CD4-positive, alpha-beta memory T cell (primary cell): ENCODE results near the gene RADIL. TPM values are rescaled to one million over a fixed set of nuclear protein-coding genes. Genes with fewer than 3 reads are reported as not detected.
A peak's percentile ranks its signal among the peaks of the same experiment; 100 is the strongest.

ENCODE experiments used
- CTCF ChIA-PET: fragments of 350-600 bp; sonication (Branson Sonifier 250); formaldehyde crosslinking; loops from one replicate; lab custom pipeline; 2021; ENCODE audit warnings: inconsistent platforms; ENCODE audit not compliant: partially characterized antibody; lab: Charles Lee
- POLR2A ChIA-PET: fragments of 350-600 bp; sonication (Branson Sonifier 250); formaldehyde crosslinking; loops from one replicate; lab custom pipeline; 2021; ENCODE audit not compliant: partially characterized antibody; lab: Charles Lee
- DNase-seq, 5 donors: peaks; one replicate each; pipeline versions ENCODE4 v3.0.0 to v3.0.0-alpha.2; 2020 to 2022; ENCODE audit warnings: mixed read lengths in 1 of 5
- H3K27ac ChIP-seq: one replicate; pipeline ENCODE4 v1.7.0; 2013; ENCODE audit warnings: low read depth, low read length
- H3K27me3 ChIP-seq: 2 replicates; pipeline ENCODE4 v1.7.0; 2013; ENCODE audit warnings: mild to moderate bottlenecking, low read length, moderate library complexity; ENCODE audit not compliant: insufficient read depth
- H3K36me3 ChIP-seq: 2 replicates; pipeline ENCODE4 v1.7.0; 2013; ENCODE audit warnings: mild to moderate bottlenecking, low read length, moderate library complexity; ENCODE audit not compliant: insufficient read depth
- H3K4me1 ChIP-seq: 2 replicates; pipeline ENCODE4 v1.7.0; 2013; ENCODE audit warnings: mild to moderate bottlenecking, low read length, moderate library complexity; ENCODE audit not compliant: insufficient read depth
- H3K4me3 ChIP-seq, 2 donors: one replicate each; pipeline ENCODE4 v1.7.0; 2013; ENCODE audit warnings: low read length in 2 of 2, mild to moderate bottlenecking in 1 of 2
- H3K9me3 ChIP-seq, 2 donors: one replicate each; pipeline ENCODE4 v1.7.0; 2013; ENCODE audit warnings: low read length in 2 of 2, control low read depth in 1 of 2; ENCODE audit not compliant: control insufficient read depth in 1 of 2
- H3K27ac Mint-ChIP-seq, 7 donors: one replicate each; pipeline ENCODE4 v1.8.0; 2020 to 2021; ENCODE audit warnings: mixed read lengths in 7 of 7, mild to moderate bottlenecking in 6 of 7, inconsistent platforms in 3 of 7, moderate library complexity in 3 of 7
- H3K27me3 Mint-ChIP-seq, 2 donors: one replicate each; pipeline ENCODE4 v1.8.0; 2020 to 2021; ENCODE audit warnings: mixed read lengths in 2 of 2
- H3K36me3 Mint-ChIP-seq, 2 donors: one replicate each; pipeline ENCODE4 v1.8.0; 2020 to 2021; ENCODE audit warnings: mixed read lengths in 2 of 2, inconsistent platforms in 1 of 2, mild to moderate bottlenecking in 1 of 2
- H3K4me1 Mint-ChIP-seq, 4 donors: one replicate each; pipeline ENCODE4 v1.8.0; 2020 to 2021; ENCODE audit warnings: mixed read lengths in 4 of 4, mild to moderate bottlenecking in 1 of 4
- H3K4me3 Mint-ChIP-seq, 8 donors: one replicate each; pipeline ENCODE4 v1.8.0; 2020 to 2021; ENCODE audit warnings: mixed read lengths in 8 of 8, mild to moderate bottlenecking in 7 of 8, moderate library complexity in 6 of 8, inconsistent platforms in 3 of 8
- H3K9me3 Mint-ChIP-seq, 8 donors: one replicate each; pipeline ENCODE4 v1.8.0; 2020 to 2021; ENCODE audit warnings: mixed read lengths in 8 of 8, mild to moderate bottlenecking in 5 of 8, inconsistent platforms in 3 of 8, moderate library complexity in 1 of 8
- intact Hi-C: fragments of 100-400 bp; cut with micrococcal nuclease; formaldehyde crosslinking; loops from one replicate; pipeline ENCODE4 v1.15.1; 2023
- polyA plus RNA-seq, 2 donors: library from polyadenylated mRNA; unstranded; fragments of 300-500 nt; fragmentation: Illumina TruSeq; gene quantifications; one replicate each; pipeline ENCODE4 v1.2.3, GENCODE V29; 2021
- total RNA-seq, 2 experiments: library from RNA; stranded (reverse); gene quantifications; one replicate each; pipeline ENCODE4 v1.2.3, GENCODE V29; 2021

Gene RADIL
- total and polyA plus RNA-seq, 4 experiments from 2014 or later = not detected

GRCh38 chr7:4814433-4814832 is 69.1 kb downstream of the RADIL start:
- Histone ChIP-seq H3K27me3 (peaks cover 4% of the 10 kb centered on the region), H3K36me3 (no peaks in the 10 kb centered on the region), H3K27ac (no peak overlapping the region), H3K4me3 (no peak overlapping the region), H3K4me1 (peaks cover 3% of the 10 kb centered on the region), H3K9me3 (no peaks in the 10 kb centered on the region)
- peaks cover 0 to 2% (median 0%) of the 10 kb centered on the region in 8 donors for H3K9me3 Mint-ChIP-seq
- H3K36me3 Mint-ChIP-seq = no peaks in the 10 kb centered on the region
- H3K27me3 Mint-ChIP-seq = peaks cover 13 to 20% of the 10 kb centered on the region in 2 donors
- no peak overlapping the region for H3K4me3 Mint-ChIP-seq
- ChIA-PET POLR2A (no interaction called here), CTCF (no interaction called here)
- no peak overlapping the region for H3K27ac Mint-ChIP-seq
- peaks cover 2 to 8% (median 4%) of the 10 kb centered on the region in 4 donors for H3K4me1 Mint-ChIP-seq
- DNase-seq = no peak
- intact Hi-C loops = no loop called here

DNA sequence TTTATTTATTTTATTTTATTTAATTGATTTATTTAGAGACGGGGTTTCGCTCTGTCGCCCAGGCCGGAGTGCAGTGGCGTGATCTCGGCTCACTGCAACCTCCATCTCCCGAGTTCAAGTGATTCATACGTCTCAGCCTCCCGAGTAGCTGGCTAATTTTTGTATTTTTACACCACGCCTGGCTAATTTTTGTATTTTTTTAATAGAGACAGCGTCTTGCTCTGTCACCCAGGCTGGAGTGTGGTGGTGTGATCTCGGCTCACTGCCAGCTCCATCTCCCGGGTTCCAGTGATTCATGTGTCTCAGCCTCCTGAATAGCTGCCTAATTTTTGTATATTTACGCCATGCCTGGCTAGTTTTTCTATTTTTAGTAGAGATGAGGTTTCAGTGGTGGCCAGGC is 73.8 kb downstream of the RADIL start:
- peak overlapping the region in 6 of 8 donors; percentile 46 to 73 (median 59) for H3K4me3 Mint-ChIP-seq
- no peak for DNase-seq
- POLR2A ChIA-PET = interaction anchor here (1.5 kb wide), 1 partner anchor 34 kb away, joined by 4 read pairs; the partner anchor contains the start of gene AP5Z1
- peaks cover 16 to 18% of the 10 kb centered on the region in 2 donors for H3K27me3 Mint-ChIP-seq
- peaks cover 4 to 12% (median 8%) of the 10 kb centered on the region in 4 donors for H3K4me1 Mint-ChIP-seq
- Histone ChIP-seq H3K4me3 (no peak overlapping the region), H3K9me3 (no peaks in the 10 kb centered on the region), H3K36me3 (no peaks in the 10 kb centered on the region), H3K27me3 (peaks cover 4% of the 10 kb centered on the region), H3K27ac (no peak overlapping the region), H3K4me1 (peaks cover 3% of the 10 kb centered on the region)
- H3K36me3 Mint-ChIP-seq = no peaks in the 10 kb centered on the region
- no peak overlapping the region for H3K27ac Mint-ChIP-seq
- peaks cover 0 to 2% (median 0%) of the 10 kb centered on the region in 8 donors for H3K9me3 Mint-ChIP-seq
- intact Hi-C loops = no loop called here
- CTCF ChIA-PET = interaction anchor here (1.1 to 1.2 kb wide), 2 partner anchors 13 to 198 kb away, joined by 3 read pairs; no protein-coding TSS in a partner anchor

DNA sequence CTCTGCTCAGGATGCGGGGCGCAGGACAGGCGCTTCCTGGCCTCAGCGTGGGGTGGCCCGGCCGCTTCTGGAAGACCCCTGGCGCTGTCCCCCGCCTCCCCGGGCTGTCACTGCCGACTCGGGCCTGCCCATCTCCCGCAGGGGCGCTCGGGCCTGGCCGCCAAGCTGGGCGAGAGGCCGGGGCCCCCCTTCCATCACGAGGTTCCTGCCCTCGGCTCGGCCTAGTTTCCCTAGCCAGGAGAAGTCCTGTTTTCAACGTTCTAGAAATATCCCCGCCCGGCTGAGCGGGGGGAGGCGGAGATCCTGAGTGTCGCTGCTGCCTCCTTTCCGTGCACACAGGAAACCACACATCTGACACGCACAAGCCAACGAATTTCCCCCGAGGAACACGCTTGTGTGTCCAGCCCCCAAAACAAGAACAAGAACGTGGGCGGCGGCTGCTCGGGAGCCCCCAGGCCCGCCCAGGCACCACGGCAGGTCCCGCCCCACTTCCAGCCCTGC is 74.4 kb downstream of the RADIL start:
- H3K27me3 Mint-ChIP-seq = peaks cover 13 to 16% of the 10 kb centered on the region in 2 donors
- CTCF ChIA-PET = interaction anchor here (1.1 to 1.2 kb wide), 2 partner anchors 12 to 198 kb away, joined by 3 read pairs; no protein-coding TSS in a partner anchor
- H3K4me3 Mint-ChIP-seq = peak overlapping the region; percentile 69 to 89 (median 80)
- peak overlapping the region in 2 of 7 donors; percentile 50 to 70 for H3K27ac Mint-ChIP-seq
- no peak overlapping the region for H3K4me3 ChIP-seq
- intact Hi-C loops = no loop called here
- peaks cover 4 to 12% (median 8%) of the 10 kb centered on the region in 4 donors for H3K4me1 Mint-ChIP-seq
- no peaks in the 10 kb centered on the region for H3K36me3 Mint-ChIP-seq
- no peaks in the 10 kb centered on the region for H3K9me3 ChIP-seq
- no peaks in the 10 kb centered on the region for H3K36me3 ChIP-seq
- peaks cover 0 to 2% (median 0%) of the 10 kb centered on the region in 8 donors for H3K9me3 Mint-ChIP-seq
- peak in 3 of 5 donors; percentile 16 to 34 (median 24) for DNase-seq
- peaks cover 3% of the 10 kb centered on the region for H3K4me1 ChIP-seq
- no peak overlapping the region for H3K27ac ChIP-seq
- H3K27me3 ChIP-seq = no peaks in the 10 kb centered on the region
- POLR2A ChIA-PET = interaction anchor here (1.5 kb wide), 1 partner anchor 34 kb away, joined by 4 read pairs; the partner anchor contains the start of gene AP5Z1

DNA sequence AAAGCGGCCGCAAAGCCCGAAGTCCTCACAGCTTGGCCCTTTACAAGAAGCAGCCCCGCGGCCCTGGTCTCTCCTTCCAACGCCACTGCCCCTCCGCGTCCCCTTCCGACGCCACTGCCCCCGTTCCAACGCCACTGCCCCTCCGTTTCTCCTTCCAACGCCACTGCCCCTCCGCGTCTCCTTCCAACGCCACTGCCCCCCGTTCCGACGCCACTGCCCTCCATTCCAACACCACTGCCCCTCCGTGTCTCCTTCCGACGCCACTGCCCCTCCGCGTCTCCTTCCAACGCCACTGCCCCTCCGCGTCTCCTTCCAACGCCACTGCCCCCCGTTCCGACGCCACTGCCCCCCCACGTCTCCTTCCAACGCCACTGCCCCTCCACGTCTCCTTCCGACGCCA is 75.0 kb downstream of the RADIL start:
- Mint-ChIP-seq H3K27me3 (peaks cover 9 to 12% of the 10 kb centered on the region in 2 donors), H3K27ac (no peak overlapping the region), H3K36me3 (no peaks in the 10 kb centered on the region), H3K4me3 (peak overlapping the region in 1 of 8 donors; percentile 63), H3K9me3 (peaks cover 0 to 2% (median 0%) of the 10 kb centered on the region in 8 donors), H3K4me1 (peaks cover 4 to 12% (median 8%) of the 10 kb centered on the region in 4 donors)
- Histone ChIP-seq H3K4me1 (peaks cover 3% of the 10 kb centered on the region), H3K27me3 (no peaks in the 10 kb centered on the region), H3K9me3 (no peaks in the 10 kb centered on the region), H3K4me3 (no peak overlapping the region), H3K27ac (no peak overlapping the region), H3K36me3 (no peaks in the 10 kb centered on the region)
- ChIA-PET CTCF (interaction anchor here (1.1 kb wide), 1 partner anchor 10 kb away, joined by 4 read pairs; no protein-coding TSS in a partner anchor), POLR2A (interaction anchor here (1.5 kb wide), 1 partner anchor 33 kb away, joined by 4 read pairs; the partner anchor contains the start of gene AP5Z1)
- DNase-seq = no peak
- intact Hi-C loops = no loop called here

DNA sequence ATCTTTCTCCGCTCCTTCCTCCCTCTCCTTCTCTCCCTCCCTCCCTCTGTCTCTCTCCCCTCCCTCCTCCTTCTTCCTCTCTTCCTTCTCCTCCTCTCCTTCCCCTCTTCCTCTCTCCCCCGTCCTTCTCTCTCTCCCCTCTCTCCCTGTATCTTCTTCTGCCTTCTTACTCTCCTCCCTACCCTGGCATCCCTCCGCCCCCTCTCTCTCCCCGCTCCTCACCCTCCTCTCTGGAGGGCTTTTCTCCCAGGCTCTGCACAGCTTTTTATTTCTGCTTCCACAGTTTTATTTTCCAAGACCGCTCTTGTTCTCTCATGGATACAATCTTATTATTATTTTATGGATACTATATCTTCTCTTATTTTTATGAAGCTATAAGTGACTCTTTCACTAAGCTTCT is 75.5 kb downstream of the RADIL start:
- H3K36me3 ChIP-seq = no peaks in the 10 kb centered on the region
- Mint-ChIP-seq H3K27me3 (peaks cover 5 to 7% of the 10 kb centered on the region in 2 donors), H3K9me3 (peaks cover 0 to 2% (median 0%) of the 10 kb centered on the region in 8 donors), H3K27ac (no peak overlapping the region), H3K4me3 (no peak overlapping the region), H3K4me1 (peaks cover 4 to 12% (median 8%) of the 10 kb centered on the region in 4 donors), H3K36me3 (no peaks in the 10 kb centered on the region)
- peaks cover 3% of the 10 kb centered on the region for H3K4me1 ChIP-seq
- no peak overlapping the region for H3K4me3 ChIP-seq
- POLR2A ChIA-PET = no interaction called here
- no peak overlapping the region for H3K27ac ChIP-seq
- no peaks in the 10 kb centered on the region for H3K27me3 ChIP-seq
- H3K9me3 ChIP-seq = no peaks in the 10 kb centered on the region
- DNase-seq = no peak
- CTCF ChIA-PET = interaction anchor here (1.1 kb wide), 1 partner anchor 10 kb away, joined by 4 read pairs; no protein-coding TSS in a partner anchor
- intact Hi-C loops = no loop called here

GRCh38 chr7:4807598-4808016 is 75.9 kb downstream of the RADIL start:
- Mint-ChIP-seq H3K27me3 (peaks cover 4 to 5% of the 10 kb centered on the region in 2 donors), H3K9me3 (peaks cover 0 to under 1% (median 0%) of the 10 kb centered on the region in 8 donors), H3K36me3 (no peaks in the 10 kb centered on the region), H3K4me3 (no peak overlapping the region), H3K4me1 (peaks cover 4 to 12% (median 7%) of the 10 kb centered on the region in 4 donors), H3K27ac (no peak overlapping the region)
- no peak for DNase-seq
- Histone ChIP-seq H3K27ac (no peak overlapping the region), H3K9me3 (no peaks in the 10 kb centered on the region), H3K4me1 (peaks cover 3% of the 10 kb centered on the region), H3K36me3 (no peaks in the 10 kb centered on the region), H3K4me3 (no peak overlapping the region), H3K27me3 (no peaks in the 10 kb centered on the region)
- ChIA-PET CTCF (interaction anchor here (1.1 kb wide), 1 partner anchor 9 kb away, joined by 4 read pairs; no protein-coding TSS in a partner anchor), POLR2A (no interaction called here)
- intact Hi-C loops = no loop called here

GRCh38 chr7:4806983-4807597 is 76.4 kb downstream of the RADIL start:
- peak overlapping the region in 1 of 7 donors; percentile 19 for H3K27ac Mint-ChIP-seq
- peaks cover 4 to 12% (median 7%) of the 10 kb centered on the region in 4 donors for H3K4me1 Mint-ChIP-seq
- H3K4me3 ChIP-seq = no peak overlapping the region
- intact Hi-C loops = no loop called here
- POLR2A ChIA-PET = no interaction called here
- no peak overlapping the region for H3K4me3 Mint-ChIP-seq
- no peak for DNase-seq
- no peaks in the 10 kb centered on the region for H3K9me3 Mint-ChIP-seq
- CTCF ChIA-PET = interaction anchor here (1.0 kb wide), 1 partner anchor 15 kb away, joined by 3 read pairs; no protein-coding TSS in a partner anchor
- no peaks in the 10 kb centered on the region for H3K36me3 Mint-ChIP-seq
- peaks cover 3% of the 10 kb centered on the region for H3K4me1 ChIP-seq
- H3K27me3 Mint-ChIP-seq = peaks cover 3% of the 10 kb centered on the region in 2 donors
- no peak overlapping the region for H3K27ac ChIP-seq
- H3K9me3 ChIP-seq = no peaks in the 10 kb centered on the region
- no peaks in the 10 kb centered on the region for H3K27me3 ChIP-seq
- H3K36me3 ChIP-seq = no peaks in the 10 kb centered on the region
